HepG2 (cell line): ENCODE data around the gene INTS15.

ENCODE experiments used
- CHD2 ChIP-seq: IDR thresholded peaks from 2 replicates; pipeline ENCODE4 v1.6.1; 2011; ENCODE audit warnings: low read depth, low read length, improper control_type of control experiment
- PAWR ChIP-seq: sonication (generic); formaldehyde crosslinking; IDR thresholded peaks from 2 replicates; pipeline ENCODE4 v1.4.0; 2020; ENCODE audit warnings: missing genetic modification reagents, mild to moderate bottlenecking, borderline replicate concordance
- TF ChIP-seq, protein P1 (sequence below): sonication (generic); formaldehyde crosslinking; IDR thresholded peaks from 2 replicates; pipeline ENCODE4 v1.4.0; 2020; ENCODE audit warnings: missing genetic modification reagents

- TF ChIP-seq PAWR (CRISPR knock-in tag) (no peak), CHD2 (no peak)
- TF ChIP-seq, protein P1, sequence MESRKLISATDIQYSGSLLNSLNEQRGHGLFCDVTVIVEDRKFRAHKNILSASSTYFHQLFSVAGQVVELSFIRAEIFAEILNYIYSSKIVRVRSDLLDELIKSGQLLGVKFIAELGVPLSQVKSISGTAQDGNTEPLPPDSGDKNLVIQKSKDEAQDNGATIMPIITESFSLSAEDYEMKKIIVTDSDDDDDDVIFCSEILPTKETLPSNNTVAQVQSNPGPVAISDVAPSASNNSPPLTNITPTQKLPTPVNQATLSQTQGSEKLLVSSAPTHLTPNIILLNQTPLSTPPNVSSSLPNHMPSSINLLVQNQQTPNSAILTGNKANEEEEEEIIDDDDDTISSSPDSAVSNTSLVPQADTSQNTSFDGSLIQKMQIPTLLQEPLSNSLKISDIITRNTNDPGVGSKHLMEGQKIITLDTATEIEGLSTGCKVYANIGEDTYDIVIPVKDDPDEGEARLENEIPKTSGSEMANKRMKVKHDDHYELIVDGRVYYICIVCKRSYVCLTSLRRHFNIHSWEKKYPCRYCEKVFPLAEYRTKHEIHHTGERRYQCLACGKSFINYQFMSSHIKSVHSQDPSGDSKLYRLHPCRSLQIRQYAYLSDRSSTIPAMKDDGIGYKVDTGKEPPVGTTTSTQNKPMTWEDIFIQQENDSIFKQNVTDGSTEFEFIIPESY (CRISPR knock-in tag), result no peak
Measured at GRCh38 chr7:6556196-6556595, 33.6 kb upstream of the INTS15 start.
